GM19238 (cell line): Measurements from ENCODE around the gene ALOX12B.
A peak's percentile ranks its signal among the peaks of the same experiment; 100 is the strongest.
"Not testable (repeated sequence)": the region's sequence is repeated elsewhere in the genome, so short reads cannot be mapped to it uniquely, and the experiment has no call there.

Experiments
- DNase-seq: peaks from one replicate; pipeline ENCODE4 v3.0.0; 2011; ENCODE audit warnings: low spot score; ENCODE audit not compliant: insufficient read length

ALOX12B gene

DNA sequence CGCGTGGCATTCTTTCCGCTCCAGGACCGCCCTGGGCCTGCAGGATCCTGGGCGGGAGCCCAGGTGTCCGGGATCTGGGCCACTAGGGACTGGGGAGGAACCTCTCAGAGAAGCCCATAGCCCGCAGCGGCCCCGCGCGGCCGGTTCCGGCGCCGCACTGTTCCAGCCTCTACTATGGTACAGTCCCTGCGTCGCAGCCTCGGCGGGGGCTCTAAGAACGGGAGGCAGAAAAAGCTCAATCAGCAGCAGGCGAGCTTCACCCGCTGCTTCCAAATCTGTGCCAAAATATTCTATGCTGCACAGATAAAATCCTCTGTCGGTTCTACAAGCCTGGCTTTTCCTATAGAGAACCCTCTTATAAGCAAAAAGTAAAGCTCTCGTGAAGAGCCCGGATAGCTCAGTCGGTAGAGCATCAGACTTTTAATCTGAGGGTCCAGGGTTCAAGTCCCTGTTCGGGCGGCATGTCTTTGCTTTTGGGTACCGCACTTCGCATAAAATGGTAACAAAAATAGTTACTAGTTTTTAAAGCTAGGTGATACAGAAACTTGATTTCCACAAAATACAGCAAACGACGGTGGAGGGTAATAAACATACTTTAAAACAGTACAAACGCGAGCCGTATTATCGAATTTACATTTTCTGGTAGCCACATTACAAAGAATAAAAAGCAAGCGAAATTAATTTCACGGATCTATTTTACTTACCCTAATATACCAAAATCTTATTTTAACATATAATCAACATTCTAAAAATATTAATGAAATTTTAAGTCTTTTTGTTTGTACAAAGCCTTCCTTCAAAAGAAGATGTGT lies 31.5 kb upstream of the ALOX12B start:
- peak; percentile 73 for DNase-seq

DNA sequence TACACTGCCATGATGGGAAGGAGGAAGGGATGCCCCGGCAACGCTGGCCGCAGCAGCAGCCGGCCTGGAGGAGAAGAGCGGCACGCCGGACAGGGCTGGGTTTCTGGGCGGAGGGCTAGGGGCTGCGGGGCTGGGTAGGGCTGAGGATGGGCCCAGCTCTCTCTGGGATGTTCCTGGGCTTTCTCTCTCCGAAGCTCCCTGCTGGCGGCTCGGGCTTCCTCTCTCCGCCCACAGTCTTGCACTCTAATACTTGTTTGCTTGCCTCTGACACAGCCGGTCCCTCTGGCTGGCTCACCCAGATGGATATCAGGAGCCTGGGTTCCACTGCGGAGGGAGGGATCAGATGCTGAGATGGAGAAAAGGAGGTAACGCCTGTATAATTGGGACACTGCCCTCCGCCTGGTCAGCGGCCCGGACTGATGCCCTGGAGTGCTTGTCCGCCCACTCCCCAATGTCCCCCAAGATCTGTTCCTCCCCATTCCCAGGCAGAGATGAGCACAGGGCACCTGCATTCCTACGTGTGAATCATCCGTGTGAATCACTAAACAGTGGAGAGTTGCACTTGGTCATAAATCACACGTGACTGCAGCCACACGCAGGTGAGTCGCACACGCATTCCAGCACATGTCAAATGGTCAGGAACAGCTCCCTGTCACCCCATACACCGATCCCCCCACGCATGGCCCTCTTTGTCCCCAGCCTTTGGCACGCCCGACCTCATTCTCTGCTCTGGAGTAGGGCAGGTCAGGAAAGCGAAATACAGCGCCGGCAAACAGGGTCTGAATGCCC lies 30.7 kb upstream of the ALOX12B start, which contains the start of gene ALOXE3:
Gene ALOXE3 (minus strand): TSS at position 535 of the 789 bp plus-strand sequence. CDS start 524 bp downstream, at position 11.
- DNase-seq, result no peak

DNA sequence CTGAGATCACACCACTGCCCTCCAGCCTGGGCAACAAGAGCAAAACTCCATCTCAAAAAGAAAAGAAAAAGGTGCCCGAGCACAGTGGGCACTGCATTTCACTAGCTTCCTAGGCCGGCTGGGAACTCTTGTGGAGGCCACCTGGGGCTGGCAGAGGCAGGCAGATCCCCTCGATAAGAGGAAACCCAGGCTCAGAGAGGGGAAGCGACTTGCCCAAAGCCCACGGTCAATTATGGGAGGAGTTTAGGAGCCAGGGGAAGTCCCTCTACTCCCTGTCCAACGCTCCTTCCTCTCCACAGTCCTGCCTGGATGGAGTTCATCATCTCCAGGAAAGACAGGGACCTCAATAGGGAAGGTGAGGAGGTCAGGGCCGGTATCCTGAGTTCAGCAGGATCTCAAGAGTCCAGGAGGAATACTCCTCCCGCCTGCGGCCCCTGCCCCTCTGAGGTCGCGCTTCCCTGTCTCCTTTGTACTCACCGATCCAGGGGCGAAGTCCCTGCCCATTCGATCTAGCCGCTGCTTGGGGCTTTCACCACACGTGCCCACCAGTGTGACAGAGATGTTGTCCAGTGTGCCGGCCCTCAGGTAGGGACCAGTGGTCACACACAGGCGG lies 30.0 kb upstream of the ALOX12B start:
- no peak for DNase-seq

DNA sequence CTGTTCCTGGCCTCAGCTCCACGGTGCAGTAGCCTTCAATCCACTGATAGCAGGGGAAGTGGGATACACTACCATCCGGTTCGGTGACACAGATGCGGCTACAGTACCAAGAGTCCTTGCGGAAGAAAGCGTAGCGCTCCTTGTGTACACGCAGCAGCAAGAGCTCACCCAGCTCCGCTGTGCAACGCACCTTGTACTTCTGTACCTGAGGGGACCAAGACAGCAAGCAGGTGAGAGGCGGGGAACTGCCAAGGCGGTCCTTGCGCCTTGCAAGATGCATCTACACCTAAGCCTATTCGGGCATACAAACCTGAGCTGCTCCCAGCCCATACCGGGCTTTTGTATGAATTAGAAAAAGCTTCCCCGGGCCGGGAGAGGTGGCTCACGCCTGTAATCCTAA lies 29.3 kb upstream of the ALOX12B start:
- no peak for DNase-seq

DNA sequence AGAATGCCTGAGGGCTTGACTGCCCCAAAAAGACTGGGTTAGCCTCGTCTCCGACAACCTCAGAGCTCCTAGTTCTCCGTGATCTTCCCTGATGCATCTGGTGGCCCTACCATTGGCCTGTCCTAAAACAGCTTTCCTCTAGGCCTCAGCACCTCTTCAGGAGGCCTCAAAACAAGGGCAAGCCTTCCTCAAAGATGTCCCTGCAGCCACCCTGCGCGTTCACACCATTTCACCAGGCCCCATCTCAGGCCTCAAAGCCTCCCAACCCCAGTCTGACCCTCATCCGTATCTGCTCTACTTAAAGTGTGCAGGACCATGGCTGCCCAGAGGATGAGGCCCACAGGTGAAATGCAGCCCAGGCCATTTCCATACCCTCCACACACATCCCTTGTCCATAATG lies 23.4 kb upstream of the ALOX12B start:
- DNase-seq, result no peak

DNA sequence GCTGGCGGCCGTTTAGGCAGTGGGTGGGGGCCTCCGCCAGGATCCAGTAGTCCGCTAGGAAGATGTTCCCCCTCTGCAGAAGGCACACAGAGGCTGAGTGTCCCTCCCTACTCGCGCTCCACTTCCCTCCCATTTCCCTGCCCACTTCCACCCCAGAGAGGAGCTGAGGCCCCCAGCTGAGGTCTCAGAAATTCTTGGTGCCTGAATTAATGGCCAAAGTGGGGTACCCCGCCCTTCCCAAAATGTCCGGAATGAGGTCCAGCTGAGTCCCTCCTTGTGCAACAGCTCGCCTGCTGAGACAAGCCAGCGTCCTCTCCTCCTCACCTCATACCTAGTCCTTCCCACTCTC lies 22.9 kb upstream of the ALOX12B start:
- no peak for DNase-seq

DNA sequence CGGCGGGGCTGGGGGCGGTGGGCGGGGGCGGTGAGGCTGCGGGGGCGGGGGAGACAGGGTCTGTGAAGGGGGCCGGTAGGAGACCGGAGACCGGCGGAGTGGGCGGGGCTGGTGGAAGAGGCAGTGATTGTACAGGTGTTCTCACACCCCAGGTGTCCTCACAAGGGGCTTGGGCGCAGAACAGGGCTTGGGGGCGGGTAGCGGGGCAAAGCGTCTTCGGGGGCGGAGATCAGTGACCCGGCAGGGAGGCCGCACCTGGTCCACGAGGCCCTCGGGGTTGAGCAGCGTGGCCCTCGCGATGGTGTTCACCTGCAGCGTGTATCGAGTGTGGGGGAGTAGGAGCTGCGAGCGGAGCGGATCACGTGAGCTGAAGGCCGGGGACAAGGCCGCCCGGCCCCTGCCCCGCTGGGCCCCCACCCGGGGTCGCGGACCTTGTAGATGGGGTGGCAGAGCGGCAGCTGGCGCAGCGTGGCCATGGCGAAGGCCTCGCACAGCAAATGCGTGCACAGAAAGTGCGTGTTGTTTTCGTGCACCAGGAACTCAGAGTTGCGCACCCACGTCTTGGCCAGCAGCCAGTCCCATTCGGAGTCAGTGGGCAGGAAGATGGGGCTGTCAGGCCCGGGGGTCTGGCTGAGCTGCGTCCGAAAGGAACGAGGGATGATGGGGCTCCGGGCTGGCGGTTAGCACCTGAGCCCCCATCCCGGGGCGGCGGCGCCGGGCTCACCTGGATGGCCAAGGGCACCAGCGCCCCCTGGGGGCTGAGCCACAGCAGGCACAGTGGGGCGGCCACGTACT lies 22.3 kb upstream of the ALOX12B start:
- DNase-seq, result peak; percentile 76

DNA sequence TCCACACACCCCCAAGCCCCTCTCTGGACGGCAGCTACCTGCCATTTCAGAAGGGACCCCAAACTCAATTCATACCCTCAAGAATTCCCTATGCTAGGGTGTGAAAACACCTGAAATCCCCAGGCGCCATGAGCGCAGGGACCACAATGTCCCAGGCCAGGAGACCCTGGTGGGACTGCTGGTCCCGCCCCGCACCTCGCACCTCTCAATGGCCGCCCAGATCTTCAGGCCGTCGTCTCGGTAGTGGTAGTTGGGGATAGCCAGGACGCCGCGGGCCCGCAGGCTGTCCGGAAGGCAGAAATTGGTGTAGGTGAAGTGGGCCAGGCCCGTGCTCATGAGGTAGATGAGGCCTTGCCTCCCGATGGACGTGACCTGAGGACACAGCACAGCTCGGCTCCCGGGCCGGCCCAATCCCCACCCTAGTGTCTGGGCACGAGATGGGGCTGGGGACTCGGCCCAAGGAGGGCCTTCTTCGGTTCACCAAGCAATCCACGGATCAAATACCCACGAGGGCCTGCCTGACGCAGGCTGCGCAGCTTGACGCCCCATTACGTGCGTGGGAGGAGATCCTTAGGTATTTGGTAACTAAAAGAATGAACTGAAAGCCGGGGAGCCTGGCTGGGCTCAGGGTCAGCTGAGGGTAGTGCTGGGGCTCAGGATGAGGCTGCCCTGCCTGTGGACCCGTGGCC lies 21.6 kb upstream of the ALOX12B start:
- no peak for DNase-seq

DNA sequence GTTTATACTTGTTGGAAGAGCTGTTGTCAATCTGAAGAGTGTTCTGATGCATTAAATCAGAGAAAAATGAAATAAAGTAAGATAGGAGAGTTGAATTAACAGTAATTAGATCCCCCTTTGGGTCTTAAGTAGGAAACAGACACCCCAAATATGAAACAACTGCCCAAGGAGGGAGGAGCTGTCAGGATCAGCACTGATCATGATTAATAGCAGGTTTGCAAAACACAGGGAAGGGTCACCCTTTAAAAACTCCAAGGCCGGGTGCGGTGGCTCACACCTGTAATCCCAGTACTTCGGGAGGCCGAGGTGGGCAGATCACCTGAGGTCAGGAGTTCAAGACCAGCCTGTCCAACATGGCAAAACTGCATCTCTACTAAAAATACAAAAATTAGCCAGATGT lies 19.5 kb upstream of the ALOX12B start:
- DNase-seq, result not testable (repeated sequence)

DNA sequence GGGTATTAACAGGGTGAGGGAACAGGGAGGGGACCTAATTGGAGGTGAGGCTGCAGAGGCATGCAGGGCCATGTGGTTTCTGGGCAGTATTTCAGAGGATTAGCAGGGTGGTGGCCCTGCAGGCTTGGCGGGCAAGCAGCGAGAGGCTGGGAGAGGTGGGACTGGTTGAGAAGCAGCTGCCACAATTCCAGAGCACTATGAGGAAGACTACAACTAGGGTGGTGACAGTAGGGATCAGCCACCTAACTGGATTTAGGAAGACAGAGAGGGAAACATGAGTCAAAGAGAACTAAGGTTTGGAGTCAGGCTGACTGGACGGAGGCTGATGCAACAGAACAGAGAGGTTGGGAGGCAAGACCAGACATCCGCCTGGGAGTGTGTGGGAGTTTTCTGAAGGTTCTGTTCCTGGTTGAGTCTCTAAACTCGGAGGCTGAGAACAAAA lies 18.5 kb upstream of the ALOX12B start:
- no peak for DNase-seq

DNA sequence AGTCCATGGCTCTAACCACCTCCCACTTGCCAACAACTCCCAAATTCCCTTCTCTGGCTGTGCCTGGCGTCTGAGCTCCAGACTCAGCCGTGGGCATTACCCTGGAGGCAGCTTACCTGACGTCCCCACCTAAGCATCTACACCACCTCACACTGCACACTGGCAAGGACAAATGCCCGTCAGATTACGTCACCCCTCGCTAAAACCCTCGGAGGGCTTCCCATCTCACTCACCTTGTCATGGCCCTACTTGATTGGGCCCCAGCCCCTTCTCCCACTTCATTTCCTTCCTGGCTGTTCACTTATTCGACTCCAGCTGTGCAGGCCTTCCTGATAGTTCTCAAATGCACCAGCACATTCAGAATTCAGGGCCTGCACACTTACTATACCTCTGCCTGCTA lies 17.4 kb upstream of the ALOX12B start:
- DNase-seq, result no peak

DNA sequence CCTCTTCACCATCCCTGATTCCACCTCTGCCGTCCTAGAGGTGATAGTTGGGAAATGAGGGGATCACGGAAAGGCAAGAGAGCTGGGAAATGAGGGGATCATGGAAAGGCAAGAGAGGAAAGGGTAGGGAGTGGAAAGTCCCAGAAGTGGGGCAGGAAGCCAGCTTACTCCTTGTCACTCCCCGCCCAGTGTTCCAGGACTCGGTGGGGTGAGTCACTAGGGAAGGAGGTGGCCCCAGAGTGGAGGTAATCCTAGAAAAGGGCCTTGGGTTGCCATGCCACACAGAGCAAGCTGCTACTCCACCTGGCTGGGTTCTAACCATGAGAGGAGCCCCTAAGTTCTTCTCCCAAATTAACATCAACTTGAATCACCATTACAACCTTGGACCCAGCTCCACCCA lies 16.0 kb upstream of the ALOX12B start:
- DNase-seq, result no peak

DNA sequence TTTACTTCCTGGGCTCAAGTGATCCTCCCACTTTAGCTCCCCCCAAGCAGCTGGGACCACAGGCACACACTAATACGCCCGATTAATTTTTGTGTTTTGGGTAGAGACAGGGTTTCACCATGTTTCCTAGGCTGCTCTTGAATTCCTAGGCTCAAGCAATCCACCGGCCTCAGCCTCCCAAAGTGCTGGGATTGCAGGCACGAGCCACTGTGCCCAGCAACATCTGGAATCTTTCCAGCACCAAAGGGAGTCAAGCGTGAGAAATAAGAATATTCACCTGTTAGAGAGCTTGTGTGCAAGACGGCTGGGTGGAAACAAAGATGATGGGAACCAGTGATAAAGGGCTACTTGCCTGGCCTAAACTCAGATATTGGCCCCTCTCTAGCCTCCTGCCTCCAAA lies 14.2 kb upstream of the ALOX12B start:
- DNase-seq, result no peak

DNA sequence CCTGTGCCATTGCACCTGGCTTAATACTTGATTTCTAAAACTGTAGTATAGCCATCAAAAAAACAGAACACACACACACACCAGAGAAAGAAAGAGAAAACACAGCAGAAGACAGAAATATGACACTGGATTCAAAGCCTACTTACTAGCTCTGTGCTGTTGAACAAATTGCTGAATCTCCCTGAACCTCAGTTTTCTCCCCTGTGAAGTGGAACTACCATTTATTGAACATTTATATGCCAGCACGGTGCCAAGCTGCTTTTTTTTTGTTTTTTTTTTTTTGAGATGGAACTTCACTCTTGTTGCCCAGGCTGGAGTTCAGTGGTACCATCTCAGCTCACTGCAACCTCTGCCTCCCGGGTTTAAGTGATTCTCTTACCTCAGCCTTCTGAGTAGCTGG lies 13.2 kb upstream of the ALOX12B start:
- DNase-seq, result no peak

DNA sequence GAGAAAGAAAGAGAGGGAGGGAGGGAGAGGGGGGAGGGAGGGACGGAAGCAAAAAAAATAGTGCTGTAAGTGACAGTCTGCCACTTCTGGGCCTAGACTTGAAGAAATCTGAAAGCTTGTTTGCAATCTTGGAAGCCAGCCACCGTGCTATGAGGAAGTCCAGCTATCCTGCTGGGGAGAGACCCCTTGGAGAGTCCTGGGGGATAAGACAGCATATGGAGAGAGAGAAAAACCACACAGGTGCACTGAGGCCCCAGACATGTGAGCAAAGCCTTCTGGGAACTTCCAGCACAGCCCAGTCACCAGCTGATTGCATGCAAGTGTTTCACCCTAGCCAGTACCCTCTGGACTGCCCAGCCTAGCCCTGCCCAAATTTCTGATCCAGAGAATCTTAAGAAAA lies 12.6 kb upstream of the ALOX12B start:
- no peak for DNase-seq

DNA sequence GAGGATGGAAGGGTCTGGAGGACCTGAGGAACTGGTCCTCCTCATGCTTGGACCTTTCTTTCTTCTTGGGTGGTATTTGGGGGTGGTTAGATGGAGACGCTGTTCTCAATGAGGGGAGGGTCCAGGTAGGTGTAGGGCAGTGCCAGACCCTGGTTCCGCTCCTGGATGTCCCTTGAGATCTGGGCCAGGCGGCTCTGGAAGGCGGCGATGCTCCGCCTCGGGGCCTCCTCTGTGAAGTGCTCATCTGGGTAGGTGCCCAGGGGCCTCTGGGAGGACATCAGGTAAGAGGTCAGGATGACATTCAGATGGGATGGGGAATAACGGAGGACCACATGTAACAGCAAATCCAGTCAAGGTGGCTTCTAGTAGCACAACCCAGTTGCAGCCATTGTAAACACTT lies 9.0 kb upstream of the ALOX12B start:
- DNase-seq, result no peak

DNA sequence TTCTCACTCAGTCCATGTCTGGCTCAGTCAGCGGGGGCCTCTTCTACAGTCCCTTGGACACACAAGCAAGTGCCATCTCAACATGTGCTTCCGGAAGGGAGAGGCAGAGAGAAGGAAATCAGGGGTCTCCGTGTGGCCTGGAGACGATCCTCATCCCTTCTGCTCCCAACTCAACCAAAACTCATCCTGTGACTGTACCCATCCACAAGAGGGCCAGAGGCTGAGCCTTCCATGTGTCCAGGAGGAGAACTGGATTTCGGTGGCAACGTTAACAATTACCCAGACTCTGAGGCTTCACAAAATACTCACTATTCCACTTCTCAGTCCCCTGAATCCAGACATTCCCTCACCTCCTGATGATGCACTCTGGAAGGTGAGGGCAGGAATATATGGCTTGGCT lies 7.8 kb upstream of the ALOX12B start:
- DNase-seq, result no peak

DNA sequence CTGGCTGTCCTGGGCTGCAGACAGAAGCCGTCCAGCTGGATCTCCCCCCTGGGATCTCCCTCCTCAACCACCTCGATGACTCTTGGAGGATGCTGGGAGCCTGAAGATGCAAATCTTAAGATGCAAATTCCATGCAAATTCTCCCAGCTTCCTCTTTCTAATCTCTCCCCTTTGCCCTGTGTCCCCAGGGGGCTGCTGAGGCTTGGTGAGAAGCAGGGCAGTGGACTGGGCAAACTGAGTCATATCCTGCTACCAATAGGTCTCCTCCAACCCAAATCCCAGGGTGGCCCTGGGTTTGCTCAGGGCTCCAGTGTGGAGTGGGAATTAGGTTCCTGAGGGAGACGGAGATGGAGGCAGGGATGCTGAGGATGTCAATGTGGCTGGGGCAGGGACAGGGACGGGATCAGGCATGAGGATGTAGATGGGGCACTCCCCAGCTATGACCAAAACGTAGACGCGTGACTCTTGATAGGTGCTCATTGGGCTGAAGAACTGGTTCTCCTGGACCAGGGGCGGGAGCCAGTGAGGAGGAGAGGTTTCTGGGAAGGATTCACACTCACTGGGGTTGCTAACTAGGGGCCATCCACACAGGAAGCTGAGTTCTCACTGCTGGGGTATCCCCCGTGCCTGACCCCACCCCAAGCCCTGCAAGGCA lies 3.6 kb upstream of the ALOX12B start:
- DNase-seq, result peak; percentile 68

DNA sequence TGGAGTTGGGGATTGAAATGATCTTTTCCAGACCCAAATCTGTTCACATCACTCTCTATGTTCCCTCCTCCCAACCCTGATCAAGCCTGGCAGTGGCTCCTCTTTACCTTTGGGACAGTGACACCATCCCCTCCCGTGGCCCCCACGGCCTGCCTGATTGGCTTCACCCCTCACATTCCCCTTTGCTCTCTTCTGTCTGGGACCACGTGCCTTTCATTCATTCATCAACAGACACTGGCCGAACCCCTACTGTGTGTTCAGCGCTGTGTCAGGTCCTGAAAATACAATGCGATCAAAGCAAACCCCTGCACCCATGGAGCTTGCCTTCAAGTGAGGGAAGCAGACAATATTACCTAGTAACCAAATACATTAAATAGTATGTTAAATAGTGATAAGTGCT lies 2.2 kb upstream of the ALOX12B start:
- no peak for DNase-seq

DNA sequence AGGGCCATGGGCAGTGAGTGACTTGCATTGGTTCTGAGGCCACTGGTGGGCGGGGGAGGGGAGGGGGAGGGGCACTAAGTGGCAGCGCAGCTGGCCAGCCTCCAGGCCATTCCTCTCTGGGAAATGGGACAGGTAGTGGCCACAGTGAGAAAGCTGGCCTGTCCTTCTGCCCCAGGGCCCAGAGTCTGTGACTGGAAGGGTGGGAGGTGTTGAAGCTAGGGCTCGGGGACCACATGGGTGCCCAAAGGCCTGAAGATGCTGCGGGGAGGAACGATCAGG lies 375 bp upstream of the ALOX12B start:
- no peak for DNase-seq

DNA sequence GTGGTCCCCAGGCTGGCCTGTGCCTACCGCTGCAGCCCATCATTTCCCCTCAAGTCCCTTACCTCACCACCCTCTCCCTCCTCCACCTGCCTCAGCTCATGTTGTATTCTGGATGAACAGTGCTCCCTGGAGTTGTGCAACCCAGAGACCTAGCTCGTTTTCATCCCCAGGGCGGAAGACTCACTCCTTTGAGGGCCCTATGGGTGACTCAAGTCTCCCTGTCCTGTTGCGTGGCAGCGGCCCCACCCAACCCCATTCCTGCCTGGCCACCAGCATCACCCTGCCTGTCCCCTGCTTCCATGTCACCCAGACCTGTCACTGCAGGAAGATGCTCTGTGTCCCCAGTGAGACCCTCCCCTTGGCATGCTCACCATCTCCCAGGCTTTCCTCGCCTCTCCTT lies 3.3 kb downstream of the ALOX12B start:
- DNase-seq, result no peak
